Lung microvascular endothelial cell (primary cell): ENCODE results near the gene SLC2A3. TPM values are rescaled to one million over a fixed set of nuclear protein-coding genes. Genes with fewer than 3 reads are reported as not detected.

Source experiments
- total RNA-seq: library from RNA; depleted of rRNA; stranded (reverse); fragments of >200 nt; gene quantifications from 2 replicates; pipeline ENCODE4 v1.2.1, GENCODE V29; 2014

The SLC2A3 gene
- total RNA-seq, 1 donor from 2014 or later = 20.2 TPM

Other genes with a start within 250 kb of the SLC2A3 start
- 0.79 and 0.87 TPM in 2 replicates for gene GDF3, start 240.4 kb downstream of the SLC2A3 start, total RNA-seq
- not detected in 2 replicates for gene DPPA3, start 224.8 kb downstream of the SLC2A3 start, total RNA-seq
- gene CLEC4C, start 188.8 kb downstream of the SLC2A3 start, total RNA-seq = not detected in 2 replicates
- not detected in 2 replicates for gene NANOGNB, start 171.0 kb downstream of the SLC2A3 start, total RNA-seq
- gene NANOG, start 146.8 kb downstream of the SLC2A3 start, total RNA-seq = not detected in 2 replicates
- not detected in 2 replicates for gene SLC2A14, start 63.3 kb downstream of the SLC2A3 start, total RNA-seq
- 3.1 and 3.4 TPM in 2 replicates for gene FOXJ2, start 96.5 kb upstream of the SLC2A3 start, total RNA-seq
- gene C3AR1, start 130.2 kb upstream of the SLC2A3 start, total RNA-seq = 0.22 TPM in 1 of 2 replicates, not detected in the other
- gene NECAP1, start 146.1 kb upstream of the SLC2A3 start, total RNA-seq = 18.5 and 32.7 TPM in 2 replicates
- not detected in 2 replicates for gene CLEC4A, start 187.4 kb upstream of the SLC2A3 start, total RNA-seq
- gene ZNF705A, start 220.8 kb upstream of the SLC2A3 start, total RNA-seq = not detected in 2 replicates